D721Med (cell line): ENCODE results near the gene SDHA.

Experiments used
- DNase-seq: peaks from one replicate; pipeline ENCODE4 v3.0.0; 2011; ENCODE audit warnings: low spot score; ENCODE audit not compliant: insufficient read length
- FAIRE-seq: peaks from 2 replicates; lab custom pipeline; 2011; peaks lifted over from hg19 to GRCh38; lab: Jason Lieb, UNC
- CTCF ChIP-seq: IDR thresholded peaks from 2 replicates; pipeline ENCODE4 v1.5.1; 2012; ENCODE audit warnings: mild to moderate bottlenecking, control low read depth; ENCODE audit not compliant: insufficient read depth; ENCODE audit errors: missing control alignments

Gene SDHA

DNA sequence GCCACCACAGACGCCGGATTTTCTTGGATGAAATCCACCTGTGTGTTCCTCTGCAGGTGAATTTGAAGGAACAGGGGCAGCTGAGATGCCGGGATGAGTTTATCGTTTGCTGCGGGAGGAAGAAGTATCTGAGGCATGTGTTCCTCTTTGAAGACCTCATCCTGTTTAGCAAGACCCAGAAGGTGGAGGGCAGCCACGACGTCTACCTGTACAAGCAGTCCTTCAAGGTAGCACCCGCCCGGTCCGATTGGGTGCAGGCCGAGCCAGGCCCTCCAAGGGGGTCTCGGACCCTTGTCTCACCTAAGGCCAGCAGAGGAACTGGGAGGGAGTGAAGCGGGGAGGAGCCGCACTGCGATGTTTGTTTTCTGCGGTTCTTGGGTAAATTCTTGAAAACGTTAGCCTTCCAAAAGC is 45.3 kb upstream of the SDHA start:
- no peak for DNase-seq
- no peak for TF ChIP-seq CTCF
- FAIRE-seq = no peak

DNA sequence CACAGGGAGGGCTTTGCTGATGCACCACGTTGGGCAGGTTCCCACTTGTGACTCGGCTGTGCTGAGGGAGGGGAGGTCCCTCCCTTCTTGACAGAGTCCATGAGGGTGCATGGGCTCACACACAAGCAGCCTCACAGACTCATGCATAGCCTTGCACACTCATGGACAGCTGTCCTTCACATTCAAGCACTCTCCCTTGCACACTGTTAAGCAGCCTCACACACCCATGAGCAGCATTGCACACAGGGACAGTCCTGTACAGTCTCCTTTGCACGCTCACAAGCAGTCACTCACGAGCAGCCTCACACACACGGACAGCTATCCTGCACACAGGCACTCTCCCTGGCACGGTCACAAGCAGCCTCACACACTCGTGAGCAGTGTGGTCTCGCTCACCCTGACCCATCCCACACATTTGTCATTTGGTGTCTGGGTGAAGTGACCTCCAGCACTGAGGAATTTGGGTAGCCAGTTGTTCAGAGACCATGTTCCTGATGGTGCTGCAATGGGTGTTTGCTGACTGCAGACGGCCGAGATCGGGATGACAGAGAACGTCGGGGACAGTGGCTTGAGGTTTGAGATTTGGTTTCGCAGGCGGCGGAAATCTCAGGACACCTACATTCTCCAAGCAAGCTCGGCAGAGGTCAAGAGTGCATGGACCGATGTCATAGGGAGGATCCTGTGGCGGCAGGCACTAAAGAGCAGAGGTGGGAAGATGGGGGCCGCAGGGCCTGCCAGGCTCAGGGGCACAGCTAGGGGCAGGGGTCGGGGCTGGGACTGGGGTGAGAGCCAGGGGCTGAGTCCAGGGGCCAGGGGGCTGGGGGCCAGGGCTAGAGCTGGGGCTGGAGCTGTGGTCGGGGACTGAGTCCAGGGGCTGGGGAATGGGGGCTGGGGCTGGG is 44.5 kb upstream of the SDHA start:
- no peak for TF ChIP-seq CTCF
- no peak for DNase-seq
- FAIRE-seq = no peak

- TF ChIP-seq CTCF = no peak
- FAIRE-seq (no peak), DNase-seq (no peak)
These were observed 43.9 kb upstream of the SDHA start for GRCh38 chr5:174291-174600.

DNA sequence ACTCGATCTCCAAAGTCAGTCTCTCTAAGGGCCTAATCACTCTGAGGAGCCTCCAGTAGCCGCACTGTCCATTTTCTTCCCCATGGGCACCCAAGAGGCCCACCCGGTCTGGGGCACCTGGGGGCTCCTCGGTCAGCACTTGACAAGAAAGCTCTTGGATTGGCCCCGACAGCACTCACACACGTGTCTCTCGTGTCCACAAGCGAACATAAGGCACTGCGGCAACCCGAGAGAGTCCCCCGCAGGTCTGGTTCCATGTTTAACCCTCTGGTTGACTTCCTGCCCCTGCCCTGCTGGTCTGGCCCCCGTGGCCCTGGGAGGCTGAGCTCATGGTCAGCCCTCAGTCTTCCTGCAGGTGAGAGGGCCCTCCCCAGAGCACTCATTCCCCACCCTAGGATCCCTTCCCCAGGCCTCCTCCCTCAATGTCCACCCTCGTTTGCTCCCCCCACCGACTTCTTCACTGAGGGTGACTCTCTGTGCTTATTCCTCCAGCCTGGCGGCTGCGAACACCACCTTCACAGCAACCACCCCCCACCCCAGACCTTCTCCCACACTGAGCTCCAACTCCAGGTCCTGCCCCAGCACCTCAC is 43.1 kb upstream of the SDHA start:
- TF ChIP-seq CTCF = no peak
- FAIRE-seq (no peak), DNase-seq (no peak)

GRCh38 chr5:176296-176823 is 41.8 kb upstream of the SDHA start:
- TF ChIP-seq CTCF = no peak

DNA sequence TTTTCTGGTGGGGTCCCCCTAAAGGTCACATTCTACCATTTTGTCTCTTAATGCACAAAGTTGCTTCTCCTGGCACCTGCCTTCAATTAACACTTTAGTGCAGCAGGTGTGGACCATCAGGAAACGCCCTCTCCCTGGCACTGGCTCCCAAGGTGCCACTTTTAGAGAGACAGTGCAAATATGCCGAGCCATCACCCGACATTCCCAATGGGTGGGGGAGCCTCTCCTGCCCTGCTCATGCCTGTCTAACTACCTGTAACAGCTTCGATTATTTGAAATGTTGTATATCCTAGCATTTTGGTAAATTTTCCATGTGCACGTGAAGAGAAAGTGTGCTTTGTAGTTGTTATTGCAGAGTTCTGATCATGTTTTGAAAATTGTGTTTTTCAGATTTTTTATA is 40.0 kb upstream of the SDHA start:
- no peak for TF ChIP-seq CTCF
- no peak for FAIRE-seq
- no peak for DNase-seq

More at GRCh38 chr5:176296-176823, 41.8 kb upstream of the SDHA start:
- DNase-seq (no peak), FAIRE-seq (no peak)

GRCh38 chr5:179401-179800 is 38.7 kb upstream of the SDHA start:
- TF ChIP-seq CTCF = no peak
- DNase-seq (no peak), FAIRE-seq (no peak)
